ENCODE results near the gene ERRFI1.

ERRFI1 gene

DNA sequence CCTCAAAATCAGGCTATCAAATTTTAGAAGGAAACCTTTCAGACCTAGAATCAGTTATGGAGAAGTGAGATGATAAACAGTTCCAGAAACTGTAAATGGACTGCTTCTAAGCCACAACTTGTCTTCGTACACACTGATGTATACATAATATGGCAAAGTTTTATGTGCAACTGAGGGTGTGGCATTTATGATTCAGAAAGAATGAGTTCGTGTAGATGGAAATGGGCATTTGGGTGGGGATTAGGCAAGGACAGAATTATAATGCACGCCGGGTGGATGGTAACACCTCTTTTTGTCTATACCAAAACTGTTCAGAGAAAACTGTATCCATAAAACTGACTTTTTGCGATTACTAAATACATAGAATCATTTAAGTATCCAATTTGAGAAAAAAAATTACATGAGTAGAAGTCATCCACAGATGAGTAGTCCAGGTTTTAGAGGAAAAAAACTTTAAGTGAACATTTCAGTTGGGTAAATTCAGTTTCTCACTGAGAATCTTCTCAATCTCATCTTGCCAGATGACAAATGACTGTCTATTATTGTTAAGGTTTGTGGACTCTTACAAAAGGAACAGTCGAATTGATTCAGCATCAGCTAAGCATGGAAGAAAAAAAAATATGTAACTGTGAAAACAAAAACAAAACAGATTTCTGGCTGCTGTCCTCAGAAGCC is 22.5 kb downstream of the ERRFI1 start:
- no peak for DNase-seq (ENCODE audit: low read depth)

DNA sequence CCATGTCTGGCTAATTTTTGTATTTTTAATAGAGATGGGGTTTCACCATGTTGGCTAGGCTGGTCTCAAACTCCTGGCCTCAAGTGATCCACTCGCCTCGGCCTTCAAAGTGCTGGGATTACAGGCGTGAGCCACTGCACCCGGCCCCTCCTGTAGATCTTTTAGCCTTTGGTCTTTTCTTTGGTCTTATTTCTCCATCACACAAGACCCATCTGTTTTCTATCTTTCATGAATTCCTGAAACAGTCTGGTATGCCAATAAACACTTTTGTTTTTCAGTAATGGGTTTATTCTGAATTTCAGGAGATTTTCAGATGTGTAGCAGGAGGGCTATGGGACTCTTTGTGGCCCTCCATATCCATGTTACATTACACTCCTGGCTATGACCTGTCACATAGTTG is 23.2 kb downstream of the ERRFI1 start:
- no peak for DNase-seq (ENCODE audit: low read depth)

DNA sequence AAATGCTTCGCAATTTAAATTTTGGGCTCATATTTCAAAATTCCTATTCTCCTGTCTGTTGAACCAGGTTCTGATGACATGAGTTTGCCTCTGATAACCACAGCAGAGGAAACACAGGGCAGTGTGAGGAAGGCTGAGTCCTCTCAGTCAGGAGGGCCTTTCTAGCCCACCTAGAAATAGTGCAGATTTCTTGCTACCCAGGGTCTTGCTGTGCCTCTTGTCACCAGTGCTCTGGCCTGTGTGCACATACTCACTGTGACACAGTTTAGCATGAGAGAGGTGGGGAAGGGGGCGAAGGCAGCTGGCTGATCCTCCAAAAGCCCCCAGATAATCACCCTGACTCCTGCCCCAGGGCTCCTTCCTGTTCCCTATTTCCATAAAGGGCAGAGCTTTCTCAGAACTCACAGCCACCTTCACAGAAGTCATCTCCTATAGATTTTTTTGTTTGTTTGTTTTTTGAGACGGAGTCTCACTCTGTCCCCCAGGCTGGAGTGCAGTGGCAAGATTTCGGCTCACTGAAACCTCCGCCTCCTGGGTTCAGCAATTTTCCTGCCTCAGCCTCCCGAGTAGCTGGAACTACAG is 23.7 kb downstream of the ERRFI1 start:
- DNase-seq (ENCODE audit: low read depth), result no peak

DNA sequence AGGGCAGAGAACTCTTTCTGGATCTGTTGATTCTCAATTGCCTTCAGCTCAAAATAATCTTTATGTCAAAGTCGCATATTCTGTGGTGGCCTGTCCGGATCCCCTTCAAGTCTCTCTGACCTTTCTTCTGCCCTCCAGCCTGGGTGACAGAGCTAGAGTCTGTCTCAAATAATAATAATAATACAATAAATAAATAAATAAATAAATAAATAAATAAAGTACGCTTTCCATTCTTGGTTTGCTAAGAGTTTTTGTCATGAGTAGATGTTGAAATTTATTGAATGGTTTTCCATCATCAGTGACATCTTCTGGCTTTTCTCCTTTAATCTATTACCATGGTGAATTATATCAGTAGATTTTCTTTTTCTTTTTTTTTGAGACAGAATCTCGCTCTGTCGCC is 30.7 kb downstream of the ERRFI1 start:
- no peak for DNase-seq (ENCODE audit: low read depth)

DNA sequence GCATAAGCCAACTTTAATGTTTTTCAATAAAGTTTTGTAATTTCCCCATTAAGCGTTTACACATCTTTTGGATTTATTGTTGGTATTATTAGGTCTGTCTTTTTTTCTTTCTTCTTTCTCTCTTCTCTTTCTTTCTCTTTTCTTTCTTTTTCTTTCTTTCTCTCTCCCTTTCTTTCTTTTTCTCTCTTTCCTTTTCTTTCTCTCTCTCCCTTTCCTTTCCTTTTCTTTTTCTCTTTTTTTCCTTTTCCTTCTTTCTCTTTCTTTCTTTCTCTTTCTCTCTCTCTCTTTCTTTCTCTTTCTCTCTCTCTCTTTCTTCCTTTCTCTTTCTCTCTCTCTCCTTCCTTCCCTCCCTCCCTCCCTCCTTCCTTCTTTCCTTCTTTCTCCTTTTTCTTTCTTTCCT is 31.3 kb downstream of the ERRFI1 start:
- no peak for DNase-seq (ENCODE audit: low read depth)

DNA sequence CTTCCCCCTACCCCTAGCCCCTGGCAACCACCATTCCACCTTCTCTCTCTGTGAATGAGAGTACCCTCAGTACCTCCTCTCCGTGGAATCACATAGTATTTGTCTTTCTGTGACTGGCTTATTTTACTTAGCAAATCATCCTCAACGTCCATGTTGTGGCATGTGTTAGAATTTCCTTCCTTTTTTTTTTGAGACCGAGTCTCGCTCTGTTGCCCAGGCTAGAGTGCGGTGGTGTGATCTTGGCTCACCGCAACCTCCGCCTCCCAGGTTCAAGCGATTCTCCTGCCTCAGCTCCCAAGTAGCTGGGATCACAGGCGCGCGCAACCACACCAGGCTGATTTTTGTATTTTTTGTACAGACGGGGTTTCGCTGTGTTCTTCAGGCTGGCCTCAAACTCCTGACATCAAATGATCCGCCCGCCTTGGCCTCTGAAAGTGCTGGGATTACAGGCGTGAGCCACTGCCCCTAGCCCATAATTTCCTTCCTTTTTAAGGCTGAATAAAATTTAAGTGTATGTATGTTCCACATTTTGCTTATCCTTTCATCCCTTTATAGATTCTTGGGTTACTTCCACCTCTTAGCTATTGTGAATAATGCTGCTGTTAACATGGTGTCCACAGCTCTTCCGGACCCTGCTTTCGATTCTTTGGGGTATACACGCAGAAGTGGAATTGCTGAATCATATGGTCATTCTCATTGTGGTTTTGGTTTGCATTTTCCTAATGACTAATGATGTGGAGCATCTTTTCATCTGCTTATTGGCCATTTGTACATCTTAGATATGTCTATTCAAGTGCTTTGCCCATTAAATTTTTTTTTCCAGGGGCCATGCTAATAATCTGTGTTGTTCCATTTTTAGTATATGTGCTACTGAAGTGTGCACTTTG is 32.3 kb downstream of the ERRFI1 start:
- DNase-seq (ENCODE audit: low read depth), result no peak

DNA sequence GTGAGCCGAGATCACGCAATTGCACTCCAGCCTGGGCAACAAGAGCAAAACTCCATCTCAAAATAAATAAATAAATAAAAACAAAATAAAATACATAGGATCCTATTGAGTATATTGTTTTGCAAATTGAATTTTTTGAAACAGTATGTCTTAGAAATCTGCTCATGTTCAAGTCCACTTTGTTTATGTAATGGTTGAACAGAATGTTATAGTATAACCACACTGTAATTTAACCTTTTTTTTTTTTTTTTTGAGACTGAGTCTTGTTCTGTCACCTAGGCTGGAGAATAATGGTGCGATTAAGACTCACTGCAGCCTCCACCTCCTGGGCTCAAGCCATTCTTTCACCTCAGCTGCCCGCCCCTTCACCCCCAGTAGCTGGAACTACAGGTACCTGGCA is 33.2 kb downstream of the ERRFI1 start:
- no peak for DNase-seq (ENCODE audit: low read depth)

DNA sequence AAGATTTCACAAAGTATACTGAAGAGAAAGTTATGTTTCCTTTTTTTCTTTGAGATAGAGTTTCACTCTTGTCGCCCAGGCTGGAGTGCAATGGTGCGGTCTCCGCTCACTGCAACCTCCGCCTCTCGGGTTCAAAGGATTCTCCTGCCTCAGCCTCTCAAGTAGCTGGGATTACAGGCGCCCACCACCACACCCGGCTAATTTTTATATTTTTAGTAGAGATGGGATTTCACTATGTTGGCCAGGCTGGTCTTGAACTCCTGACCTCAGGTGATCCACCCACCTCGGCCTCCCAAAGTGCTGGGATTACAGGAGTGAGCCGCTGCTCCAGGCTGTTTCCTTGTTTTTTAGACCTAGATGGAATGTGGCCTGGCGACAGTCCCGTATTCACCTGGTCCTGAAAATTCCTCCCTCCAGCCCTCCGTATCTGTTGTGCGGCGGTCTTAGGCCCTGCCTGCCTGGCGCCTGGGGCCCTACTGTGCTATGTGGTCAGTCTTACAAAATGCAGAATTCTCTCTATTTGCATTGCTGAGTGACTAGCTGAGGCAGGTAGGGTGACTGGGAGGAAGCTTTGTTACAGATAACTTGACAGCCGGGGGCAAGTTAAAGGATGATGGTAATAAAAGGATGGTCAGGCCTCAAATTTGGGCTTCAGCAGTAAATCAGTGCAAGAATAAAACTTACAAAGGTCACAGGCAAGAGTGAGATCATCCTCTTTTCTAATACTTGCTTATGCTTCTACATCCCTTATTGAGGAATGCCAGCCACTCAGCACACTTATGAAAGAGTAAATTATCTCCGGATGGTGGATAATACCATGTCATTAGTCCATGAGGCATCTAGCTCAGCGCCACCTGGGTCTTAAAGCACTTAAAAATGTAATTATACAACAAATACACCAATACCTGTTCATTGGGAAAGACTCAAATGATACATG is 34.3 kb downstream of the ERRFI1 start:
- no peak for DNase-seq (ENCODE audit: low read depth)

DNA sequence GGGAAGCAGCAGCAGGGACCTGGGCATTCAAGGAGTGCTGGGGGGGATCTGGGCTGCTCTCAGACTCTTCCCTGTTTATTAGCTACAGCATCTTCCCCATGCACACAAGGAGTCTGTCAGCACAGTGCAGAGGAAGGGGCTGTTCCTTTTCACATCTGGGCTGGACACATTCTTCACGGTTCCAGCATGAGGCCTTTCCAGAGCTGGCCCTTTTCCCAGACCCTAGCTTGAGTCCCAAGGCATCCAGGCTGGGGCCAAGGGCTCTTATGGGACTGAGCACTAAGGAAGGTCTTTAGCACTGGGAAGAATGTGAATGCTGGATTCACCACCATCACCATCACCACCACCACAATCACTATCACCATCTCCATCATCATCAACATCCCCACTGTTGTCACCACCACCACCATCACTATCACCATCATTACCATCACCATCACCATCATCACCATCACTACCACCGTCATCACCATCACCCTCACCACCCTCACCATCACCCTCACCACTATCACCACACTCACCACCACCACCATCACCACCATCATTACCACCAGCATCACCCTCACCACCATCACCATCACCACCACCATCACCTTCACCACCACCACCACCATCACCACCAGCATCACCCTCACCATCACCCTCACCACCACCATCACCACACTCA is 36.2 kb downstream of the ERRFI1 start:
- DNase-seq (ENCODE audit: low read depth), result no peak

DNA sequence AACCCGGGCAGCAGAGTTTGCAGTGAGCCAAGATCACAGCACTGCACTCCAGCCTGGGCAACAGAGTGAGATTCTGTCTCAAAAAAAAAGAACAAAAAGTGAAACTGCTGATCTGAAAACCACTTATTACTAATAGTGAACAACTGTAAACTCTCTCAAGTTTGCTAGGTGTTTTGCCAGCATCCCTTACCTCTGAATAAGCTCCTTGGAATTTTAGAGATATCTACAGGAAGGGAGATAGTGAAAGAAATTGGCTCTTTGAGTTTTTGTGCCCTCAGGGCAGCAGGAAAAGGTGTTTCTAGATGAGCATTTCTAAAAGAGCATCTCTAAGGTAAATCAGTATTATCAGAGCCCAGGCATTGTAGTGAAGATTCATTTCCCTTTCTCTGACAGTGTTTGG is 37.5 kb downstream of the ERRFI1 start:
- no peak for DNase-seq (ENCODE audit: low read depth)

DNA sequence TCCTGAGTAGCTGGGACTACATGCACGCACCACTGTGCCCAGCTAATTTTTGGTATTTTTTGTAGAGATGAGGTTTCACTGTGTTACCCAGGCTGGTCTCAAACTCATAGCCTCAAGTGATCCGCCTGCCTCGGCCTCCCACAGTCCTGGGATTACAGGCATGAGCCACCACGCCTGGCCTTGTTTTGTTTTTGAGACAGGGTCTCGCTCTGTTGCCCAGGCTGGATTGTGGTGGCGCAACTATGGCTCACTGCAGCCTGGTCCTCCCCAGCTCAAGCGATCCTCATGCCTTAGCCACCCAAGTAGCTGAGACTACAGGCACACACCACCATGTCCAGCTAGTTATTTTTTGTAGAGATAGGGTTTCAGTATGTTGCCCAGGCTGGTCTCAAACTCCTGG is 38.6 kb downstream of the ERRFI1 start:
- no peak for DNase-seq (ENCODE audit: low read depth)

DNA sequence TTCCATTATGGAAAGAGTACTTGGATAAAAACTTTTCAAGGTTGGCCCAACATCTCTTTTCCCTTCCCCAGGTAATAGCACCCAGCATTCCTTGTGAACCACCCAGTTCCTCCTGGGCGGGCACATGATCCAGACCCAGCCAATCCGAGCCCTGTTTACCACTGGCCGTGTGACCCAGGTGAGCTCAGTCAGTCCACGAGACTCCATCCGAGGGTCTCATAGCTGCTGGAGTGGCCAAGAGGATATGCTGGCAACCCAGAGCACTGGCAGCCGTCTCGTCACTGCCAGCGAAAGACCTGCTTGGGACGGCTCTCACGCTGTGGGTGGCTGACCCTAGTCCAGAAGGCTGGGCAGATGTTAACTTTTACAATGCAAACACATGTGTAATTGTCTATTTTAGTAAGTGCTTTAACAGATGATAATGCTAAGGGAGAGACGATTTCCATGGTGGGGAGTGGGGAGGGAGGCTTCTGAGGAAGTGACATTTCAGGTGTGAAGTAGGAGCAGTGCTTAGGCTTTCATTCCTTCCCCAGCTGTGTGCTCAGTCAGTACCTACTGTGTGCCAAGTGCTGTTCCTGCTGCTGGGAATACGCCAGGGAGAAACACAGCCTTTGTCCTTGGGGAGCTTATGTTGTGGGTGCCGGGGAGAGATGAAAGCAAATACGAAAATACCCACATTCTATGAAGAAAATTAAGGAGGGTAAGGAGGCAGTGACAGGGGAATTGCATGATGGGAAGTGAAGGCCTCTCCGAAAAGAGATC is 40.1 kb downstream of the ERRFI1 start:
- DNase-seq (ENCODE audit: low read depth), result no peak

DNA sequence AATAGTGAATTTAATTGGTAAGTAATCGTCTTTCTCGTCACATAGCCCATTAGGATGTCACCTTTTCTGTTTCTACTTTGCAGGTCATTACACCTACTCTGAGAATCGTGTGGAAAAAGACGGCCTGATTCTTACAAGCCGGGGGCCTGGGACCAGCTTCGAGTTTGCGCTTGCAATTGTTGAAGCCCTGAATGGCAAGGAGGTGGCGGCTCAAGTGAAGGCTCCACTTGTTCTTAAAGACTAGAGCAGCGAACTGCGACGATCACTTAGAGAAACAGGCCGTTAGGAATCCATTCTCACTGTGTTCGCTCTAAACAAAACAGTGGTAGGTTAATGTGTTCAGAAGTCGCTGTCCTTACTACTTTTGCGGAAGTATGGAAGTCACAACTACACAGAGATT is 41.3 kb downstream of the ERRFI1 start:
- DNase-seq (ENCODE audit: low read depth), result no peak

DNA sequence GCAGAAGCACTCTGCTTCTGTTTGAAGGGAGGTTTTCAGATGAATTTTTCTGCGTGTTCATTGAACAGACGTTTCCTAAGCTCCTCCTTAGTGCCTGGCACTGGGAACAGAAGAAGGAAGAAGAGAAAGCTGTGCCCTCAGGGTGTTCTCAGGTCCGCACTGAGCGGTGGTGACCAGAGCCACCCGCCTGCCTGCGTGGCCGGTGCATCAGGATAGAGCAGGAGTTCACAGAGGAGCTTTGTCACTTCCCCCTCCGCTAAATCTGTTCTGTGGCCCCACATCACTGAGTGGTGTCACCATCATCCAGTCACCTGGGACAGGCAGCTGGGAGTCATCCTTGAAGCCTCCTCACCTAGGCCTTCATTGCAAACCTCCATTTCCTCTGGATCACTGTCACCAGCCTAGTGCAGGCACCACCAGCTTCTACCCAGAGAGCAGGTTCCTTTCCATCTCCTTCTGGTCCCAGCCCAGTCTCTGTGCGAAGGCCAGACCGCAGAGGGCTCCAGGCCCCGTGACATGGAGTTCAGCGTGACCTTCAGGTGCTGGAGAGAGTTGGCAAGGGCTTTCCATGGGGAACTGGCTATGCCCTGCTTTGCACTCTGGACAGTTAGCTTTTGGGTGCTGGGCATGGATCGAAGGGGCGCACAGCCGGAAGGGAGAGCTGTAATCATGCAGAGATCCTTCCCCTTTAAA is 42.9 kb downstream of the ERRFI1 start:
- no peak for DNase-seq (ENCODE audit: low read depth)

DNA sequence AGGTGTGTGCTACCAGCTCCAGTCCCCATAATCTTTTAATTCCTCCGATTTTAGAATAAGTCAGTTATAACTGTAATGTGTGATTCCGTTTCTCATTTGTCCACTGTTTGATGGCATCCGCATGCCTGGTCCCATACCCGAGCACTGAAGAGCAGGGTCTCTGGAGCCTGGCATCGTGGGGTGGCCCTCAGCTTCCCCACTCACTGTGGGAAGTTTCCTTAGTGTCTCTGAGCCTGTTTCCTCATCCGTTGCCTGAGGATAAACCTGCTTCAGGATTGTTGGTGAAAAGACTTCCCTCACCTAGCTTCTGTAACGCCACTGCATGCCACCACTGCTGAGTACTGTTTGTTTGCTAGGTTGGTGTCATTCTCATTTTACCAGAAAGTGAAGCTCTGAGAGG is 45.1 kb downstream of the ERRFI1 start:
- DNase-seq (ENCODE audit: low read depth), result no peak

DNA sequence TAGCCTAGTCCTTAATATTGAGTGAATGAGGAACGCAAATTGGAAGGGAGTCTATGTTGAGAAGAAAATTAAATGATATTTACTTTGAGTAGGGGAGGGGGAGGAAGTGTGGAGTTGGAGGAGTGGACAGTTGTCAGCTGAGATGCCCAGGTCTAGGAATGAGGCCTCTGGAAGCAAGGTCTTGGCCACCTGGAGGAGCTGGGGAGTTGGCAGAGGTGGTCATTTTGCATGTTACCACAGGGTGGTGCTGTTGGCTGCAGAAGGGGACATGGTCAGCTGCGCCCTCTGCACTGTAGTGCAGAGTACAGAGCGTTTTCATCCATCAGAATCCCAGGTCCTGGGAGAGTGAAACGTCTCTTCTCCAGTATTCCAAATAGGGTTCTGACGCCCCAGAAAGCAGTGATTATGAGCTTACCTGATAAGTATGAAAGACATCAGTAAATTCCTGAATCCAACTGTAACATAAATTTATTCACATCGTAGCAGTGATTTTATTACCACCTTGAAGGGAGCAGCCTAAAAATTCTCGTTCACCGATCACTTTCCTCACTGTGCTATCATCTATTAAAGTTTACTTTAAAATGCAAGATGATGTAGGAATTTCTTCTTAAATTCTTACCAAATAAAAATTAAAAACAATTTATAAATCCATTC is 50.8 kb downstream of the ERRFI1 start:
- no peak for DNase-seq (ENCODE audit: low read depth)

DNA sequence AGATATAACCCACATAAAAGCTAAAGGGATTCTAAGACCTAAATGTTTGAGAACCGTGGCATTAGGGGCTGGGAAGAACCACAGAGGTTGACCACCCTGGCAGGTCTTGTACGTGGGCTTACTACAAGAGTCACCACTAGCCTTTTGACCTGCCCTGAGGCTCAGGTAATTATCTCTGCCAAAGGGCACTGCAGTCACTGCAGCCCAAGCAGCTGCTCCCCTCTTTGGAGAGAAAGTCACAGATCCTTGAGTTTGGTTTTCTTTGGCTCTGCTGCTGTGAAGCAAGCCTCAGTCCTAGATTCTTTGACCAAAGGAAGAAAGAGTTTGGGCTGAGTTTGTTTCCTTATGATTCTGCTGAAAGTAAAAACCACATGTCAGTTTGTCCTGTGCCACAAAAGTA is 53.0 kb downstream of the ERRFI1 start:
- no peak for DNase-seq (ENCODE audit: low read depth)

DNA sequence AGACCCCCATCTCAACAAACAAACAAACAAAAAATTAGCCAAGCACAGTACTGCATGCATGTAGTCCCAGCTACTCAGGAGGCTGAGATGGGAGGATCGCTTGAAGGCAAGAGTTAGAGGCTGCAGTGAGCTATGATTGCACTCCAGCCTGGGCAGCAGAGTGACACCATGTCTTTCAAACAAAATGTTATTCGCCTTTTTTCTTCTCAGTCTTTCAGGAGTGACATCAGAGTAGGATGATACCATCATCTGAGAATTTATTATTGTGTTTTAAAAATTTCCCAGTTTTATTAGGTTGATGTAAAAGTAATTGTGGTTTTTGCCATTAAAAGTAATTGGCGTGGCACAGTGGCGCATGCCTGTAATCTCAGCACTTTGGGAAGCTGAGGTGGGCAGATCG is 53.8 kb downstream of the ERRFI1 start:
- no peak for DNase-seq (ENCODE audit: low read depth)

DNA sequence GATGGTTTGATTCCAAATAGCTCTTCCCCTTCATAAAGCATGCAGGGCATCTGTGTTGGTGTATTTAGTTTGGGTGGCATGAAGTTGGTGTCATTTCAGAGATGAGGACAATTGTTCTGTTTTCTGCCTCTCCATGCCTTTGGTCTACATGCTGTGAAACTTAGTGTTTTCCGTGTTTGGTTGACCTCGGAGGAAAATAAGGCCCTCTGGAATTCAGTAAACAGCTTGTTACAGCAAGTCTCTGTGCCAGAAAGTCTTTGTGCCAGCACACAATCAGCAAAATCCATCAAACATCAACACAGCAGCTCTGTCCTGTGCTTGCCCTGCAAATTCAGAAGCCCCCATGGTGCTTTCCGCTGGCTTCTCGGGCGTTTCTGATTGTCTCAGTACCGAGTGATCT is 55.1 kb downstream of the ERRFI1 start:
- DNase-seq (ENCODE audit: low read depth), result no peak

DNA sequence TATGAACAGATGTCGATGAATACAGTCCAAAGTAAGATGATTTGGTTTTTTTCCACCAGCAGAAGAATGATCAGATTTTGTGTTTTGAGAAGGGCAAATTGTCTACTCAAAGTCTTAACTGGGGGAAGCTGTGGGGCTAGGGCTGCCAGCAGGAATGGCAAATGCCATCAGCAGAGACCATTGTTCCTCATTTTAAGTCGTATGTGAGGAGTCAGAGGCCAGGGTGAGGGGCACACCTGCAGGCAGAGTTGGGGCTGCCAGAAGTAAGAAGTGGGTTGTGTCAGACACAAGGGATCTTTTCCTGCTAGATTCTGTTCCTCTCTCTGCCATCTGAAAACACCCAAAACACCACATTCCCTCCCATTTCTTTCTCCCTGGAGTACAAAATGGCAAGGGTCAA is 55.9 kb downstream of the ERRFI1 start:
- no peak for DNase-seq (ENCODE audit: low read depth)

Measured in stimulated activated CD8-positive, alpha-beta memory T cell treated with anti-CD3 and anti-CD28 coated beads, Interleukin-7, amount 100 ng/mL, for 24 hours (primary cell).